LNCAP (cell line): ENCODE results near the gene GRM4.

Experiments used
- CTCF ChIP-seq: fragments of 450-650 bp; IDR thresholded peaks from 2 replicates; pipeline ENCODE4 v1.5.1; 2017; ENCODE audit warnings: mild to moderate bottlenecking

The GRM4 gene

GRCh38 chr6:34114695-34115402 lies 31.0 kb downstream of the GRM4 start:
- TF ChIP-seq CTCF: no peak

GRCh38 chr6:34113532-34113931 lies 32.4 kb downstream of the GRM4 start:
- no peak for TF ChIP-seq CTCF

GRCh38 chr6:34112126-34112525 lies 33.8 kb downstream of the GRM4 start:
- no peak for TF ChIP-seq CTCF

- TF ChIP-seq CTCF: no peak
Measured at GRCh38 chr6:34110610-34111009, 35.3 kb downstream of the GRM4 start.

GRCh38 chr6:34108176-34108575 lies 37.7 kb downstream of the GRM4 start:
- no peak for TF ChIP-seq CTCF

- TF ChIP-seq CTCF: no peak
Measured at GRCh38 chr6:34106900-34107299, 39.0 kb downstream of the GRM4 start.

GRCh38 chr6:34106421-34106820 lies 39.5 kb downstream of the GRM4 start:
- no peak for TF ChIP-seq CTCF

- no peak for TF ChIP-seq CTCF
Measured at GRCh38 chr6:34104628-34105027, 41.3 kb downstream of the GRM4 start.
